Neuronal stem cell (in vitro differentiated cells): ENCODE results near the gene ZMIZ1.

Source experiments
- DNase-seq: peaks from one replicate; pipeline ENCODE4 v3.0.0-alpha.2; 2013; ENCODE audit warnings: low spot score
- H2AFZ ChIP-seq: one replicate; pipeline ENCODE4 v1.6.1; 2013; ENCODE audit warnings: mild to moderate bottlenecking, low read length, inconsistent platforms
- H2AK5ac ChIP-seq: 2 replicates; pipeline ENCODE4 v1.6.1; 2013; ENCODE audit warnings: low read depth, mild to moderate bottlenecking, inconsistent platforms, low read length, moderate library complexity, mixed read lengths
- H2BK120ac ChIP-seq: 2 replicates; pipeline ENCODE4 v1.6.1; 2013; ENCODE audit warnings: low read depth, mild to moderate bottlenecking, inconsistent platforms, low read length, moderate library complexity, mixed read lengths
- H2BK12ac ChIP-seq: one replicate; pipeline ENCODE4 v1.6.1; 2013; ENCODE audit warnings: low read length, inconsistent platforms
- H2BK15ac ChIP-seq: 2 replicates; pipeline ENCODE4 v1.6.1; 2013; ENCODE audit warnings: mild to moderate bottlenecking, low read length, inconsistent platforms, mixed read lengths
- H2BK5ac ChIP-seq: one replicate; pipeline ENCODE4 v1.6.1; 2013; ENCODE audit warnings: inconsistent platforms, mild to moderate bottlenecking, low read length, moderate library complexity
- H3K14ac ChIP-seq: one replicate; pipeline ENCODE4 v1.6.1; 2013; ENCODE audit warnings: low read length, inconsistent platforms
- H3K18ac ChIP-seq: 2 replicates; pipeline ENCODE4 v1.6.1; 2013; ENCODE audit warnings: low read length, inconsistent platforms
- H3K23ac ChIP-seq: 2 replicates; pipeline ENCODE4 v1.6.1; 2013; ENCODE audit warnings: low read depth, mild to moderate bottlenecking, mixed read lengths, low read length, inconsistent platforms; ENCODE audit not compliant: poor library complexity
- H3K27ac ChIP-seq: replicated peaks from 3 replicates; pipeline ENCODE4 v1.5.1; 2013; ENCODE audit warnings: low read length, inconsistent platforms
- H3K27me3 ChIP-seq, 3 experiments: 2 replicates each; pipeline ENCODE4 v1.6.1; 2013; ENCODE audit warnings: low read length in 3 of 3, mild to moderate bottlenecking in 2 of 3, inconsistent platforms in 1 of 3, low read depth in 1 of 3, mixed read lengths in 1 of 3, moderate library complexity in 1 of 3; ENCODE audit not compliant: control insufficient read depth in 3 of 3, insufficient read depth in 3 of 3
- H3K36me3 ChIP-seq, 2 donors: replicated peaks in 1 of 2; 2 replicates each; pipeline ENCODE4 v1.6.1; 2013; ENCODE audit warnings: low read length in 2 of 2; ENCODE audit not compliant: control insufficient read depth in 2 of 2, insufficient read depth in 2 of 2
- H3K4ac ChIP-seq: 2 replicates; pipeline ENCODE4 v1.6.1; 2013; ENCODE audit warnings: inconsistent platforms, mild to moderate bottlenecking, low read length, moderate library complexity
- H3K4me1 ChIP-seq, 2 donors: 1 replicate in 1 of 2; 2 replicates in 1 of 2; pipeline ENCODE4 v1.6.1; 2013; ENCODE audit warnings: low read length in 2 of 2, low read depth in 1 of 2; ENCODE audit not compliant: control insufficient read depth in 2 of 2, insufficient read depth in 1 of 2
- H3K4me2 ChIP-seq: one replicate; pipeline ENCODE4 v1.6.1; 2013; ENCODE audit warnings: mild to moderate bottlenecking, low read length, inconsistent platforms; ENCODE audit not compliant: insufficient read depth, poor library complexity, severe bottlenecking
- H3K4me3 ChIP-seq, 2 donors: 2 replicates each; pipeline ENCODE4 v1.5.1; 2013; ENCODE audit warnings: low read length in 2 of 2, mild to moderate bottlenecking in 2 of 2, inconsistent platforms in 1 of 2, moderate library complexity in 1 of 2
- H3K79me1 ChIP-seq: one replicate; pipeline ENCODE4 v1.6.1; 2013; ENCODE audit warnings: low read depth, mild to moderate bottlenecking, inconsistent platforms, low read length, moderate library complexity
- H3K9ac ChIP-seq: one replicate; pipeline ENCODE4 v1.6.1; 2013; ENCODE audit warnings: mild to moderate bottlenecking, low read depth, low read length, inconsistent platforms; ENCODE audit not compliant: poor library complexity
- H3K9me3 ChIP-seq, 2 donors: replicated peaks in 1 of 2; 2 replicates each; pipeline versions ENCODE3 to v1.6.1; 2013; ENCODE audit warnings: low read length in 2 of 2, mild to moderate bottlenecking in 2 of 2, inconsistent platforms in 1 of 2, low read depth in 1 of 2, mixed read lengths in 1 of 2, moderate library complexity in 1 of 2; ENCODE audit not compliant: control insufficient read depth in 2 of 2, insufficient read depth in 1 of 2
- H4K8ac ChIP-seq: one replicate; pipeline ENCODE4 v1.6.1; 2013; ENCODE audit warnings: low read depth, mild to moderate bottlenecking, inconsistent platforms, low read length, moderate library complexity
- H4K91ac ChIP-seq: one replicate; pipeline ENCODE4 v1.6.1; 2013; ENCODE audit warnings: low read length, low read depth, mild to moderate bottlenecking, inconsistent platforms; ENCODE audit not compliant: poor library complexity
- WGBS, 2 donors: extraction: QIAGEN DNeasy Blood & Tissue Kit; methylation state at CpG; one replicate each; pipeline ENCODE4 v1.1.7; 2013; ENCODE audit warnings: missing lambda C conversion rate in 2 of 2, mixed read lengths in 1 of 2; ENCODE audit not compliant: insufficient read length in 2 of 2, insufficient replicate concordance in 1 of 2; ENCODE audit errors: extremely low coverage in 2 of 2; 5-methylcytosine and 5-hydroxymethylcytosine counted together

ZMIZ1 gene

GRCh38 chr10:79226391-79227245 is 157.9 kb downstream of the ZMIZ1 start:
- Histone ChIP-seq H2BK5ac (no peak overlapping the region), H2BK15ac (no peak overlapping the region), H2AFZ (no peak overlapping the region), H3K14ac (no peak overlapping the region), H2AK5ac (no peak overlapping the region), H3K4me1 (peaks cover 47% of the 10 kb centered on the region in 2 donors), H3K36me3 (peaks cover 8 to 78% of the 10 kb centered on the region in 2 donors), H4K8ac (no peak overlapping the region), H3K9me3 (no peaks in the 10 kb centered on the region), H3K79me1 (no peaks in the 10 kb centered on the region), H3K27ac (no peak overlapping the region), H3K18ac (no peak overlapping the region), H3K4me2 (no peak overlapping the region), H3K23ac (no peak overlapping the region), H3K9ac (no peak overlapping the region), H2BK12ac (no peak overlapping the region), H3K27me3 (no peaks in the 10 kb centered on the region), H3K4me3 (no peak overlapping the region), H3K4ac (no peak overlapping the region), H2BK120ac (no peak overlapping the region), H4K91ac (no peak overlapping the region)
- DNase-seq = no peak
- no CpG with 5 or more reads among the region's 4 CpGs for WGBS, 2 donors

- no peak overlapping the region for H2BK120ac ChIP-seq
- no peak overlapping the region for H3K4me3 ChIP-seq
These were observed 160.3 kb downstream of the ZMIZ1 start for GRCh38 chr10:79229071-79229541.

GRCh38 chr10:79229830-79230327 is 161.1 kb downstream of the ZMIZ1 start:
- Histone ChIP-seq H3K9ac (no peak overlapping the region), H3K4ac (no peak overlapping the region), H2BK12ac (no peak overlapping the region), H2BK15ac (no peak overlapping the region), H4K8ac (no peak overlapping the region), H3K27me3 (no peaks in the 10 kb centered on the region), H3K4me3 (no peak overlapping the region), H3K79me1 (no peaks in the 10 kb centered on the region), H4K91ac (no peak overlapping the region), H2BK5ac (no peak overlapping the region), H3K36me3 (peaks cover 7 to 75% of the 10 kb centered on the region in 2 donors), H3K9me3 (no peaks in the 10 kb centered on the region), H3K27ac (no peak overlapping the region), H2AFZ (peak overlapping the region; percentile 66), H3K4me1 (peaks cover 16 to 25% of the 10 kb centered on the region in 2 donors), H3K18ac (no peak overlapping the region), H2BK120ac (no peak overlapping the region), H2AK5ac (no peak overlapping the region), H3K4me2 (peak overlapping the region; percentile 40), H3K23ac (no peak overlapping the region), H3K14ac (no peak overlapping the region)
- no peak for DNase-seq
- no CpG with 5 or more reads among the region's 12 CpGs for WGBS, 2 donors

More at GRCh38 chr10:79229071-79229541, 160.3 kb downstream of the ZMIZ1 start:
- Histone ChIP-seq H3K36me3 (peaks cover 8 to 76% of the 10 kb centered on the region in 2 donors), H4K91ac (no peak overlapping the region), H2AFZ (no peak overlapping the region), H3K18ac (no peak overlapping the region), H3K23ac (no peak overlapping the region), H3K4me2 (no peak overlapping the region), H3K14ac (no peak overlapping the region), H3K9ac (no peak overlapping the region), H2AK5ac (no peak overlapping the region), H3K4ac (no peak overlapping the region), H2BK5ac (no peak overlapping the region), H3K9me3 (no peaks in the 10 kb centered on the region), H3K27me3 (no peaks in the 10 kb centered on the region), H3K4me1 (peaks cover 23 to 26% of the 10 kb centered on the region in 2 donors), H3K79me1 (no peaks in the 10 kb centered on the region), H3K27ac (no peak overlapping the region), H4K8ac (no peak overlapping the region), H2BK12ac (no peak overlapping the region), H2BK15ac (no peak overlapping the region)
- no peak for DNase-seq
- WGBS, 2 donors = no CpG with 5 or more reads among the region's 5 CpGs

DNA sequence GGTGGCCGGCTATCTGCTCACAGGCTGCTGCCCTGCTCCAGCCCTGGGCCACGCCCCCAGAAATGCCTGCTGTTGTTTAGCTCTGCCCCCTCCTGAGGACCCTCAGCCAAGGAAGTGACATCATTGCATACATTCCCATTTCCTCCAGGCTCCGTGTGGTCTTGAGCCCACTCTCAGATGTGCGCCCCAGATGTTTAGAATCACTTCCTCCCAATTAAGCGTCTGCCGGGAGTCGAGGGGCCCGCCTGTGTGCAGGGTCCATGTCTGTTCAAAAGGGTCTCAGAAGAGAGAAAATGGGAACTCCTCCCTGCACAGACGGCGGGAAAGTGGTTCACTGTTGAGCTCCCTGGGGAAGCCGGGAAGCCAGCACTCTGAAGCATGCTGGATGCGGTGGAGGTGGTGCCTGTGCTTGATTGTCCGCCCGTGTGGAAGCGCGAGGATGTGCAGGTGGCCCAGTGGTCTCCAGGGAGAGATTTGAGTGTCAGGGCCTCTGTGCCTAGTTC is 161.6 kb downstream of the ZMIZ1 start:
- peak overlapping the region in 1 of 2 donors; percentile 20 for H3K4me3 ChIP-seq
- DNase-seq = peak; percentile 55

More for the DNA sequence above, 161.6 kb downstream of the ZMIZ1 start:
- Histone ChIP-seq H2BK120ac (no peak overlapping the region), H2AFZ (peak overlapping the region; percentile 66), H3K23ac (no peak overlapping the region), H2AK5ac (no peak overlapping the region), H3K79me1 (no peaks in the 10 kb centered on the region), H3K9me3 (no peaks in the 10 kb centered on the region), H3K27me3 (no peaks in the 10 kb centered on the region), H3K4me1 (peaks cover 16 to 26% of the 10 kb centered on the region in 2 donors), H3K18ac (peak overlapping the region; percentile 68), H3K36me3 (peaks cover 6 to 74% of the 10 kb centered on the region in 2 donors), H3K14ac (no peak overlapping the region), H3K4me2 (peak overlapping the region; percentile 40), H3K27ac (peak overlapping the region; percentile 66), H2BK15ac (no peak overlapping the region), H4K8ac (no peak overlapping the region), H2BK12ac (no peak overlapping the region), H4K91ac (no peak overlapping the region), H2BK5ac (no peak overlapping the region), H3K9ac (no peak overlapping the region), H3K4ac (no peak overlapping the region)
- no CpG with 5 or more reads among the region's 16 CpGs for WGBS, 2 donors
